Fibroblast of the aortic adventitia (primary cell): ENCODE results near the gene PSMD13. TPM values are rescaled to one million over a fixed set of nuclear protein-coding genes. Genes with fewer than 3 reads are reported as not detected.

Experiments used
- DNase-seq: peaks from one replicate; pipeline ENCODE4 v3.0.0-alpha.2; 2010; ENCODE audit warnings: low read depth
- H3K4me3 ChIP-seq: 2 replicates; pipeline ENCODE4 v1.5.1; 2011; ENCODE audit warnings: low read depth, mild to moderate bottlenecking, control low read depth, low read length, moderate library complexity
- CTCF ChIP-seq: IDR thresholded peaks from 2 replicates; pipeline ENCODE4 v1.5.1; 2011; ENCODE audit warnings: mild to moderate bottlenecking, low read length, control low read depth, inconsistent platforms; ENCODE audit not compliant: insufficient read depth
- total RNA-seq: library from RNA; depleted of rRNA; stranded (reverse); fragments of >200 nt; gene quantifications from 2 replicates; pipeline ENCODE4 v1.2.3, GENCODE V29; 2012; ENCODE audit warnings: low replicate concordance

The PSMD13 gene
- total RNA-seq, 1 donor = 96.9 TPM

DNA sequence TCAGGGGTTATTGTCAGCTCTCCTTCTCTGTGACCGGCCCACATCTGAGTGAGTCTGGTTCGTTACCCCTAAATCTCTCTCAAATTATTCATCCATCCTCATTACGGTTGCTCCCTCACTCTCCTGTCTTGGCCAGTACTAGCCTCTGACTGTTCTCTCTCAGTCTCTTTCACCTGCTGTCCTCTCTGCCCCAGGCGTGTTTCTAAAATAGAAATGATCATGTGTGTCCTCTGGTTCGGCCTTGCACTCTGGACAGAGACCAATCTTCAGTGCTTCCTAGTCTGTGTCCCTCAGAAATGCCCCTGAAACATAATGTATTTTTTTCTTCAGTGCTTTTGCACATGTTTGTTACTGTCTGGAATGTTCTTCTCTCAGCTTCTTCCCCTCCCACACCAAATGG, 4.9 kb downstream of the PSMD13 start:
- TF ChIP-seq CTCF = no peak
- no peak overlapping the region for H3K4me3 ChIP-seq
- DNase-seq = no peak

DNA sequence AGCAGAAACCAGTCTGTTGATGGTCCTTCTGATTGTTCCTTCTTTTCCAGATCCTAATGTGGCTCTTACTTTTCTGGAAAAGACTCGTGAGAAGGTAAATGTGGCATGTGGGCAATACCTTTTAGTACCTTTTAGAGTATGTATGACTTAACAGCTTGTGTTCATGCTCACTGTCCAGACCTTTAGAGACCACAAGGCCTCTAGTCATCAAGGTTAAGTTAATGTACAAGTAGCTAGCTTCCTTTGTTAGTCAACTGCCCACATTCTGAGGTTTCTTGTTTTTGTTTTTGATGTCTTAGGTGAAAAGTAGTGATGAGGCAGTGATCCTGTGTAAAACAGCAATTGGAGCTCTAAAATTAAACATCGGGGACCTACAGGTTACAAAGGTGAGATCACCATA, 7.6 kb downstream of the PSMD13 start:
- no peak for TF ChIP-seq CTCF

DNA sequence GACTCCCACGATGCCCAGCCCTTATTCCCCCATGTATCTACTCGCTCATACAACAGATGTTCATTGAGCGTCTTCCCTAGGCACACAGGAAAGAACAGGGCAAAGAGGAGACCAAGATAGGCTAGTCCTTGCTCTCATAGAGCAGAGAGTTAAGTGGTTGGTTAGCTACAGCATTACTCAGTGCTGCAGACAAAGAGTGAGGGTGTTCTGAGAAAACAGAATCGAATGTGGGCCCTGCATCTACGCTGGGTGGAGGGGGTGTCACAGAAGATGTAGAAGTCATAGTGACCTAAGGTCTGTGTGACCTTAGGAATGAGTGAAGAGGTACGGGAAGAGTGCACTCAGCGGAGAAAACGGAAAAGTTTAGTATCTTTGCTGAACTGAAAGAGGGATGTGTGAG, 12.3 kb downstream of the PSMD13 start:
- DNase-seq = no peak
- TF ChIP-seq CTCF = no peak
- no peak overlapping the region for H3K4me3 ChIP-seq

More for the DNA sequence above, 7.6 kb downstream of the PSMD13 start:
- no peak overlapping the region for H3K4me3 ChIP-seq
- no peak for DNase-seq

DNA sequence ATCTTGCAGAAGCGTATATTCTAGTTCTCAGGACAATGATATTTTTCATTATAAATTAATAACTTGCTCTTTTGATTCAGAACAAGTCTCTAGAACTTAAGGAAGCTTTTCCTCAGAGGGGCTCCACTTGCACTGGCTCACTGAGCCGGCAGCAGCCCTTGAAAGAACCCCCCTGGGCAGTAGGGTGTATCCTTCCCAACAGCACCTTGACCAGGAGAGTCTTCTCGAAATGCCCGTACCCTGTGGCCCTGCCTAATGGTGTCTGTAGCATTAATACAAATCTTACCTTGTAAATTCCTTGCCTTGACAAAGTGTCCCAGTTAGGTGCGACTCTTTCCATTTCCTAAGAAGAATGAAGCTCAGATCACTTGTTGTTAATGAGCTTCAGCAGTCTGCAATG, 13.5 kb downstream of the PSMD13 start:
- TF ChIP-seq CTCF = no peak
- no peak overlapping the region for H3K4me3 ChIP-seq
- DNase-seq = no peak

GRCh38 chr11:250740-251299, 14.0 kb downstream of the PSMD13 start:
- peak; percentile 66 for TF ChIP-seq CTCF
- no peak overlapping the region for H3K4me3 ChIP-seq
- peak; percentile 58 for DNase-seq

GRCh38 chr11:251550-251949, 14.8 kb downstream of the PSMD13 start:
- H3K4me3 ChIP-seq = no peak overlapping the region
- no peak for TF ChIP-seq CTCF
- no peak for DNase-seq

DNA sequence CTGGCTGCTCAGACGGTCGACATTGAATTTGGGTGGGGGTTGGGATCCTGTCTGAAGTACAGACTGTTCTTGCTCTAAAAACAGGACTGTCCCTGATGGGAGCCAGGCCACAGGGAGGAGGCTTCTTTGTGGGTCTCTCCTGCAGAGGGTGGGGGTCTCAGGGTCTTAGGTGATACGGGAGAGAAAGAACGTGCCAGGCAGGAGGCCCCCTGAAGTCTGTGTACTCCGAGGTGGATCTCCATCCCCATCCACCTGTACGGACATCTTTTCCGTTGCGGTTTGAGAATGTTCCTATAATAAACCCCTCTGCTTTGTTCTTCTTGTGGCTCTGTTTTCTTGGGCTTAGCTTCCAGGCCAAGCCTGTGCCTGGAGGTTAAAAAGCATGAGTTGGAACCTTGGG, 15.9 kb downstream of the PSMD13 start:
- no peak overlapping the region for H3K4me3 ChIP-seq
- no peak for TF ChIP-seq CTCF
- no peak for DNase-seq
